Neural progenitor cell (in vitro differentiated cells): ENCODE data around the gene GXYLT2.

ENCODE experiments used
- EZH2 ChIP-seq: fragments of 200-600 bp; sonication (generic); IDR thresholded peaks from 2 replicates; pipeline ENCODE4 v1.6.1; 2017; ENCODE audit warnings: antibody characterized with exemption, mild to moderate bottlenecking, moderate library complexity
- TF ChIP-seq, protein P1 (sequence below): fragments of 200-600 bp; sonication (generic); IDR thresholded peaks from 2 replicates; pipeline ENCODE4 v1.5.1; 2017; ENCODE audit warnings: antibody characterized with exemption, mild to moderate bottlenecking

DNA sequence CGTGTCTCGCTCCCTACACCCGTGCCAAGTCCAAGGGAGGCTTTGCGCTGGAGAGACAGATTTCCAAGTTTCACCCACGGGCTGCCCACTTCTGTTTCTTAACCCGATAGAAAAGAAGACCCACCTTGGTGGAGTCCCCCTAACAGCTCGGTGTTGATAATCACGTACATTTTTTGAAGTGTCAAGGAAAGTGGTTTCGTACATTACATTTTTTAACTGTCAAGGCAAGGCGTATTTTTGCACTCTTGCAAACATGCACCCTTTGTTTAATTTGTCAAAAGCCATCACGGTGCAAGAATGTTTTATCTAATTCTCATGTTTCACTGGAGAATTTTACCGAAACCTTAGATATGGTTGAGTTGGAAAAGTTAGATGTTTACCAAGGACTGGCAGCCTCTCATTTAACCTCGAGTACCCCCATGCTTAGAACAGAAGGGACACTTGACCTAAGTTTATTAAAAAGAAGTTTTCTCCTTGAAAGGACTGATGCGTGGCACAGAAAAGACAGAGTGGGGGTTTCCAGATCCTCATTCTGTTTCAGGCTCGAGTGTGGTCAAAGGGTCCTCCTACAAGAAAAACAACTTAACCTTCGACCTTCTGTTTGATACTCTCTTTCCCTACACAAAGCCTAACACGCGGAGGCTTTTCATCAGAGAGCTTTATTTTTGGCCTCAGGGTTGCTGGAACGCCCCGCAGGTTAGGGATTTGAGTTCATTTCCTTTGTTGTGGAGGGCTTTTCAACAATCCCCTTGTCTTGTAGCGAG is 882 bp downstream of the GXYLT2 start:
- TF ChIP-seq, protein P1, sequence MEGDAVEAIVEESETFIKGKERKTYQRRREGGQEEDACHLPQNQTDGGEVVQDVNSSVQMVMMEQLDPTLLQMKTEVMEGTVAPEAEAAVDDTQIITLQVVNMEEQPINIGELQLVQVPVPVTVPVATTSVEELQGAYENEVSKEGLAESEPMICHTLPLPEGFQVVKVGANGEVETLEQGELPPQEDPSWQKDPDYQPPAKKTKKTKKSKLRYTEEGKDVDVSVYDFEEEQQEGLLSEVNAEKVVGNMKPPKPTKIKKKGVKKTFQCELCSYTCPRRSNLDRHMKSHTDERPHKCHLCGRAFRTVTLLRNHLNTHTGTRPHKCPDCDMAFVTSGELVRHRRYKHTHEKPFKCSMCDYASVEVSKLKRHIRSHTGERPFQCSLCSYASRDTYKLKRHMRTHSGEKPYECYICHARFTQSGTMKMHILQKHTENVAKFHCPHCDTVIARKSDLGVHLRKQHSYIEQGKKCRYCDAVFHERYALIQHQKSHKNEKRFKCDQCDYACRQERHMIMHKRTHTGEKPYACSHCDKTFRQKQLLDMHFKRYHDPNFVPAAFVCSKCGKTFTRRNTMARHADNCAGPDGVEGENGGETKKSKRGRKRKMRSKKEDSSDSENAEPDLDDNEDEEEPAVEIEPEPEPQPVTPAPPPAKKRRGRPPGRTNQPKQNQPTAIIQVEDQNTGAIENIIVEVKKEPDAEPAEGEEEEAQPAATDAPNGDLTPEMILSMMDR: no peak
- no peak for TF ChIP-seq EZH2
